ENCODE results near the gene UGGT1. TPM values are rescaled to one million over a fixed set of nuclear protein-coding genes. Genes with fewer than 3 reads are reported as not detected.

The UGGT1 gene
- total RNA-seq, 1 experiment from 2014 or later = 55.9 TPM

GRCh38 chr2:128178650-128179460 is 87.9 kb downstream of the UGGT1 start:
- H3K18ac ChIP-seq (ENCODE audit: insufficient read length, low read depth, low read length) = no peak overlapping the region
- H3K27ac ChIP-seq (ENCODE audit: insufficient read length, low read depth, low read length) = no peak overlapping the region
- peak; percentile 94 for TF ChIP-seq CTCF (conservative IDR thresholded peaks at IDR 0.05)
- no peaks in the 10 kb centered on the region for H3K23me2 ChIP-seq (ENCODE audit: insufficient read length, low read depth, low read length, poor library complexity, severe bottlenecking)
- no peak overlapping the region for H2AFZ ChIP-seq (ENCODE audit: low read length)
- H2BK5ac ChIP-seq (ENCODE audit: insufficient read length, low read length) = no peak overlapping the region
- H4K20me1 ChIP-seq (ENCODE audit: control insufficient read depth, insufficient read depth, insufficient read length) = no peaks in the 10 kb centered on the region
- H3K4me3 Mint-ChIP-seq = no peak overlapping the region
- H2BK12ac ChIP-seq (ENCODE audit: insufficient read length, low read depth, low read length) = no peak overlapping the region
- no peak overlapping the region for H2AK5ac ChIP-seq (ENCODE audit: insufficient read length, low read length)
- H2BK15ac ChIP-seq (ENCODE audit: low read depth, low read length) = no peak overlapping the region
- no peak overlapping the region for H3K56ac ChIP-seq (ENCODE audit: insufficient read length, low read depth, low read length)
- H3K4ac ChIP-seq (ENCODE audit: low read depth, low read length) = no peak overlapping the region
- no peaks in the 10 kb centered on the region for H3K4me1 ChIP-seq (ENCODE audit: insufficient read depth, low read length)
- peak; percentile 58 for DNase-seq
- no peak overlapping the region for H3T11ph ChIP-seq (ENCODE audit: low read length)
- H2BK20ac ChIP-seq (ENCODE audit: low read depth, low read length, poor library complexity, severe bottlenecking) = no peak overlapping the region
- no peaks in the 10 kb centered on the region for H3K4me1 Mint-ChIP-seq
- no peak overlapping the region for H3K9ac ChIP-seq (ENCODE audit: extremely low read depth, insufficient read length, low read length)
- no peak overlapping the region for H3K23ac ChIP-seq (ENCODE audit: insufficient read length, low read depth, low read length)
- no CpG with 5 or more reads among the region's 9 CpGs for WGBS (ENCODE audit: extremely low coverage, insufficient read length, low lambda C conversion rate)
- no peaks in the 10 kb centered on the region for H3K79me1 ChIP-seq (ENCODE audit: insufficient read depth, low read depth, low read length, poor library complexity, severe bottlenecking)
- no peak overlapping the region for H3K27ac Mint-ChIP-seq
- H4K5ac ChIP-seq (ENCODE audit: insufficient read length, low read depth, low read length) = no peak overlapping the region
- H3K36me3 Mint-ChIP-seq (ENCODE audit: insufficient read depth in 1 of 3, low read depth in 3 of 3) = peaks cover 27 to 86% (median 64%) of the 10 kb centered on the region in 3 experiments; a peak in 6 of 7 replicates
- H3K9me3 ChIP-seq (ENCODE audit: control insufficient read depth, low read depth, low read length) = no peaks in the 10 kb centered on the region
- no peak overlapping the region for H4K8ac ChIP-seq (replicated peaks; ENCODE audit: insufficient read length, low read depth, low read length)
- no peak overlapping the region for H4K91ac ChIP-seq (ENCODE audit: insufficient read length, low read depth, low read length)
- H2BK120ac ChIP-seq (ENCODE audit: low read depth, low read length, poor library complexity, severe bottlenecking) = no peak overlapping the region
- H3K14ac ChIP-seq (ENCODE audit: insufficient read depth, low read length) = no peak overlapping the region
- H3K79me2 ChIP-seq (ENCODE audit: insufficient read depth, low read length) = no peaks in the 10 kb centered on the region
- no peak overlapping the region for H3K4me2 ChIP-seq (ENCODE audit: insufficient read depth, insufficient read length, low read length)
- no peaks in the 10 kb centered on the region for H3K9me3 Mint-ChIP-seq
- no peaks in the 10 kb centered on the region for H3K27me3 ChIP-seq (ENCODE audit: insufficient read depth, low read length)
- no peaks in the 10 kb centered on the region for H3K27me3 Mint-ChIP-seq (ENCODE audit: low read depth)

Data from H9 (cell line).